ENCODE results near the gene KCNK2. TPM values are rescaled to one million over a fixed set of nuclear protein-coding genes. Genes with fewer than 3 reads are reported as not detected.

Gene KCNK2
- total RNA-seq, 1 donor from 2014 or later, result 7.4 TPM

DNA sequence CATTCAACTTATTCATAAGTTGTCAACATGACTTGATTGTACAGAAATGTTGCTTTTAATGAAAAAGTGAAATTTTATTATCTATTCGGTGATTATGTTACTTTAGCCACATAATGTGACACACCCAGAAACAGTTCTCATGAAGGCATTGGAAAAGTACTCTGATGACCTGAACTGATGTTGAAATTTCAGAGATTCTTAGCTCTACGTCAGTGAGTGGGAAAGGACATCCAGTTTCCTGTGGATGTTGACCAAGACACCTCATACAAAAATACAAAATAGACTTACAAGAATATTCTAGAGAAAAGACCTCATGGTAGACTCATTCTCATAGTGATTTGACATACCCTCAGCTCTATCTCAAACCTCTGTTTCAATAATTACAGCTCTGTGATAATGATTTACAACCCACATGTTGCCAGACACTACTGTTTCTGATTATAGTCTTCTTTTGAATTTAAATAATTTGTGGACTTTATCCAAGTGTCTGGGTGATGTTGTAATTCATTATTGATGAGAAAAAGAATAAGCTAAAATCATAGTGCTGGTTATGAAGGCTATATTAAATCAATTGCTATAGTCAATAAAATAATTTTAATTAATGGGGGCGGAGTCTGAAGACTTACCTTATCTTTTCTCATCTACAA, 37.3 kb downstream of the KCNK2 start:
- Mint-ChIP-seq H3K27me3 (ENCODE audit: low read depth) (no peaks in the 10 kb centered on the region), H3K9me3 (no peaks in the 10 kb centered on the region), H3K4me1 (peaks cover 11% of the 10 kb centered on the region), H3K4me3 (no peak overlapping the region), H3K27ac (no peak overlapping the region), H3K36me3 (no peaks in the 10 kb centered on the region)
- no peak for DNase-seq (ENCODE audit: low spot score in 2 of 2, unreplicated experiment in 2 of 2)
- TF ChIP-seq CTCF (IDR thresholded peaks at IDR 0.05; ENCODE audit: unreplicated experiment), result no peak

DNA sequence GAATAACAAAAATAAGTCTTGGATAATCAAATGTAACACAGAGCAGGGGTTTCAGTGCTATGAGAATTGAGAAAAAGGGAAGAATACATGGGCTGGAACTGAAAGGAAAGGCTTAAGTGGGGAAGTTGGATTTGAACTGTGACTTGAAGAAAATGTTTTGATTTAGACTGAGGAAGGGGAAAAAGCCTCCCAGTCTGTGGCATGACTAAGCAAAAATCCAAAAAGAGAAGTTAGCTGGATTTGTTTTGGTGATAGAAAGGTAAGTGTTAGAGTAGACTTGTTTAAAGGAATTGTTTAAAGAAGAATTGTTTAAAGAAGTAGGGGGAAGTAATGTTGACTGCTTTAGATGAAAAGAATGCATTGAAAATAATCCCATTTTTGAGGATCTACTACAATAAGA, 46.0 kb downstream of the KCNK2 start:
- TF ChIP-seq CTCF (IDR thresholded peaks at IDR 0.05; ENCODE audit: unreplicated experiment), result no peak
- DNase-seq (ENCODE audit: low spot score in 2 of 2, unreplicated experiment in 2 of 2), result no peak
- Mint-ChIP-seq H3K27me3 (ENCODE audit: low read depth) (no peaks in the 10 kb centered on the region), H3K4me3 (no peak overlapping the region), H3K36me3 (no peaks in the 10 kb centered on the region), H3K9me3 (peaks cover 4% of the 10 kb centered on the region), H3K27ac (no peak overlapping the region), H3K4me1 (no peaks in the 10 kb centered on the region)

GRCh38 chr1:215131291-215131690, 48.8 kb downstream of the KCNK2 start:
- Mint-ChIP-seq H3K36me3 (no peaks in the 10 kb centered on the region), H3K9me3 (peaks cover 4% of the 10 kb centered on the region), H3K27me3 (ENCODE audit: low read depth) (no peaks in the 10 kb centered on the region), H3K4me3 (no peak overlapping the region), H3K27ac (no peak overlapping the region), H3K4me1 (no peaks in the 10 kb centered on the region)
- DNase-seq (ENCODE audit: low spot score in 2 of 2, unreplicated experiment in 2 of 2), result no peak
- no peak for TF ChIP-seq CTCF (IDR thresholded peaks at IDR 0.05; ENCODE audit: unreplicated experiment)

DNA sequence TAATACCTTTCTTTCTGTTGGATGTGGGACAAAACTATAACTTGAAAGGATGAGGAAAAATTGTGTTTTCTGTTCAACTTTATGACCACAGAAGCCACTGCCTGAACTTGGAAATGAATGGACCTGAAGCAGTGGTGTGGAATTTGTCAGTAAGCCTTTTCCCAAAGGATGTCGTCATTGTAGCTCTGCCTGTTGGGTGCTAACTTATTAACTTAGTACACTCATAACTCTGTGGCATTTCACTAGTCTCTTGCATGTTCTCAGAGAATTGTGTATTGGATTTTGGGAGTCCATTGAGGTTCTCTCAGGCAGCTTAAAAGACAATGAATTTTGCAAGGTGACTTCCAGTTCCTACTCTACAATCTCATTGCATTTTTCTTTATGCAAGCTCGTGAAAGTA, 49.6 kb downstream of the KCNK2 start:
- Mint-ChIP-seq H3K27ac (no peak overlapping the region), H3K4me3 (no peak overlapping the region), H3K27me3 (ENCODE audit: low read depth) (no peaks in the 10 kb centered on the region), H3K36me3 (no peaks in the 10 kb centered on the region), H3K9me3 (peaks cover 4% of the 10 kb centered on the region), H3K4me1 (no peaks in the 10 kb centered on the region)
- TF ChIP-seq CTCF (IDR thresholded peaks at IDR 0.05; ENCODE audit: unreplicated experiment), result no peak
- DNase-seq (ENCODE audit: low spot score in 2 of 2, unreplicated experiment in 2 of 2), result no peak

- Mint-ChIP-seq H3K27ac (no peak overlapping the region), H3K27me3 (ENCODE audit: low read depth) (no peaks in the 10 kb centered on the region), H3K36me3 (no peaks in the 10 kb centered on the region), H3K4me1 (no peaks in the 10 kb centered on the region), H3K4me3 (no peak overlapping the region), H3K9me3 (peaks cover 4% of the 10 kb centered on the region)
- no peak for DNase-seq (ENCODE audit: low spot score in 2 of 2, unreplicated experiment in 2 of 2)
- no peak for TF ChIP-seq CTCF (IDR thresholded peaks at IDR 0.05; ENCODE audit: unreplicated experiment)
Observed at GRCh38 chr1:215133532-215133931, 51.0 kb downstream of the KCNK2 start.

- Mint-ChIP-seq H3K27me3 (ENCODE audit: low read depth) (no peaks in the 10 kb centered on the region), H3K36me3 (peaks cover 5% of the 10 kb centered on the region), H3K4me1 (no peaks in the 10 kb centered on the region), H3K27ac (no peak overlapping the region), H3K4me3 (no peak overlapping the region), H3K9me3 (peaks cover 19% of the 10 kb centered on the region)
- TF ChIP-seq CTCF (IDR thresholded peaks at IDR 0.05; ENCODE audit: unreplicated experiment), result no peak
- DNase-seq (ENCODE audit: low spot score in 2 of 2, unreplicated experiment in 2 of 2), result no peak
Observed at GRCh38 chr1:215137985-215138384, 55.4 kb downstream of the KCNK2 start.
